Activated CD4-positive, alpha-beta T cell treated with anti-CD3 and anti-CD28 coated beads, Interleukin-2, amount 50 U/mL, for 48 hours (primary cell): ENCODE measurements around the gene LRRC17.

Experiments
- DNase-seq, 2 experiments: peaks; one replicate each; pipeline ENCODE4 v3.0.0-alpha.2; 2020

Gene LRRC17

GRCh38 chr7:102990642-102991041, 77.8 kb downstream of the LRRC17 start:
- DNase-seq: no peak

- DNase-seq: no peak
Measured at GRCh38 chr7:102991077-102991539, 78.3 kb downstream of the LRRC17 start.

GRCh38 chr7:102991540-102992214, 78.9 kb downstream of the LRRC17 start:
- DNase-seq: peak; percentile 6 to 13

GRCh38 chr7:102992509-102992937, 79.7 kb downstream of the LRRC17 start:
- DNase-seq: no peak

GRCh38 chr7:102992938-102993717, 80.3 kb downstream of the LRRC17 start:
- no peak for DNase-seq

GRCh38 chr7:102993718-102994029, 80.9 kb downstream of the LRRC17 start:
- DNase-seq: no peak

GRCh38 chr7:102994567-102994966, 81.8 kb downstream of the LRRC17 start:
- DNase-seq: no peak
